Lower leg skin (tissue), 4 donors: ENCODE results near the gene NEIL3. TPM values are rescaled to one million over a fixed set of nuclear protein-coding genes. Genes with fewer than 3 reads are reported as not detected.

ENCODE experiments used
- DNase-seq, 2 donors: peaks; one replicate each; pipeline ENCODE4 v3.0.0-alpha.2; 2019; ENCODE audit warnings: low spot score in 2 of 2
- H3K4me3 ChIP-seq: fragments of 200-600 bp; sonication (generic); 2 replicates; pipeline ENCODE4 v1.5.1; 2017; ENCODE audit warnings: mild to moderate bottlenecking, low read depth; ENCODE audit not compliant: poor library complexity, severe bottlenecking
- CTCF ChIP-seq, 3 donors: fragments of 450-650 bp; IDR thresholded peaks; one replicate each; pipeline ENCODE4 v1.5.1; 2016; ENCODE audit warnings: antibody characterized with exemption in 3 of 3, mild to moderate bottlenecking in 3 of 3, moderate library complexity in 2 of 3
- POLR2A ChIP-seq, 2 donors: fragments of 450-650 bp; IDR thresholded peaks; one replicate each; pipeline ENCODE4 v1.6.1; 2016 to 2017; ENCODE audit warnings: antibody characterized with exemption in 2 of 2, mild to moderate bottlenecking in 1 of 2, moderate library complexity in 1 of 2
- WGBS, 2 donors: methylation state at CpG; one replicate each; pipeline ENCODE4 v1.1.5; 2018; 5-methylcytosine and 5-hydroxymethylcytosine counted together
- intact Hi-C: fragments of 100-400 bp; cut with DNase I; formaldehyde crosslinking; loops from one replicate; pipeline ENCODE4 v1.15.0; 2023; ENCODE audit warnings: low total_unique reads
- total RNA-seq, 4 donors: library from RNA; depleted of rRNA; stranded (reverse); fragments of >200 nt; gene quantifications; one replicate each; pipeline ENCODE4 v1.1.0, GENCODE V29; 2016

Gene NEIL3
- total RNA-seq, 4 donors from 2014 or later, result 0.71 to 2.1 (median 1.9) TPM

GRCh38 chr4:177376024-177376423 is 66.3 kb downstream of the NEIL3 start:
- 83 to 91% methylated on average over 2 of the region's 2 CpGs for WGBS, 2 donors

GRCh38 chr4:177380730-177381287 is 71.1 kb downstream of the NEIL3 start:
- intact Hi-C loops, result no loop called here
- no peak for DNase-seq
- 94 to 95% methylated on average over 19 of the region's 19 CpGs for WGBS, 2 donors
- TF ChIP-seq CTCF (IDR thresholded peaks at IDR 0.05) (no peak), POLR2A (IDR thresholded peaks at IDR 0.05) (no peak)
- H3K4me3 ChIP-seq, result no peak overlapping the region

More at GRCh38 chr4:177376024-177376423, 66.3 kb downstream of the NEIL3 start:
- intact Hi-C loops, result no loop called here
- no peak for DNase-seq
- H3K4me3 ChIP-seq, result no peak overlapping the region
- TF ChIP-seq POLR2A (IDR thresholded peaks at IDR 0.05), result no peak
- no peak for TF ChIP-seq CTCF (IDR thresholded peaks at IDR 0.05)

GRCh38 chr4:177381762-177382310 is 72.2 kb downstream of the NEIL3 start:
- no peak overlapping the region for H3K4me3 ChIP-seq
- 90 to 94% methylated on average over 10 to 11 of the region's 13 CpGs for WGBS, 2 donors
- intact Hi-C loops, result no loop called here
- DNase-seq, result no peak
- no peak for TF ChIP-seq POLR2A (IDR thresholded peaks at IDR 0.05)
- TF ChIP-seq CTCF (IDR thresholded peaks at IDR 0.05), result no peak

- intact Hi-C loops, result no loop called here
- no peak for DNase-seq
- WGBS, 2 donors, result 82 to 88% methylated on average over 4 of the region's 4 CpGs
- TF ChIP-seq CTCF (IDR thresholded peaks at IDR 0.05) (no peak), POLR2A (IDR thresholded peaks at IDR 0.05) (no peak)
- H3K4me3 ChIP-seq, result no peak overlapping the region
These were observed 75.3 kb downstream of the NEIL3 start for GRCh38 chr4:177384856-177385397.

- WGBS, 2 donors, result 36 to 38% methylated on average over 2 of the region's 2 CpGs
- intact Hi-C loops, result no loop called here
- TF ChIP-seq POLR2A (IDR thresholded peaks at IDR 0.05) (no peak), CTCF (IDR thresholded peaks at IDR 0.05) (no peak)
- H3K4me3 ChIP-seq, result no peak overlapping the region
- no peak for DNase-seq
These were observed 76.1 kb downstream of the NEIL3 start for GRCh38 chr4:177385576-177386277.
